Kidney capillary endothelial cell (primary cell): ENCODE data around the gene NQO1.
"Not testable (repeated sequence)": the region's sequence is repeated elsewhere in the genome, so short reads cannot be mapped to it uniquely, and the experiment has no call there.

Experiments used
- DNase-seq: peaks from one replicate; pipeline ENCODE4 v3.0.0-alpha.2; 2018; ENCODE audit warnings: low spot score

The NQO1 gene

GRCh38 chr16:69741951-69742904, 15.9 kb upstream of the NQO1 start:
- DNase-seq = peak; percentile 35

GRCh38 chr16:69741519-69741918, 15.2 kb upstream of the NQO1 start:
- DNase-seq = no peak

- no peak for DNase-seq
Observed at GRCh38 chr16:69732101-69732500, 5.7 kb upstream of the NQO1 start.

GRCh38 chr16:69731280-69731679, 4.9 kb upstream of the NQO1 start:
- DNase-seq = not testable (repeated sequence)

GRCh38 chr16:69729030-69729429, 2.7 kb upstream of the NQO1 start:
- DNase-seq = not testable (repeated sequence)

GRCh38 chr16:69727916-69728270, 1.5 kb upstream of the NQO1 start:
- no peak for DNase-seq

- no peak for DNase-seq
Observed at GRCh38 chr16:69725480-69726312, 664 bp downstream of the NQO1 start.

GRCh38 chr16:69724981-69725479, 1.3 kb downstream of the NQO1 start:
- no peak for DNase-seq

- DNase-seq = no peak
Observed at GRCh38 chr16:69724414-69724873, 1.9 kb downstream of the NQO1 start.

- no peak for DNase-seq
Observed at GRCh38 chr16:69721441-69721957, 4.9 kb downstream of the NQO1 start.

GRCh38 chr16:69720822-69721430, 5.4 kb downstream of the NQO1 start:
- DNase-seq = no peak

- DNase-seq = no peak
Observed at GRCh38 chr16:69718111-69718764, 8.1 kb downstream of the NQO1 start.

- DNase-seq = no peak
Observed at GRCh38 chr16:69717066-69717465, 9.3 kb downstream of the NQO1 start.

- DNase-seq = no peak
Observed at GRCh38 chr16:69712914-69713581, 13.3 kb downstream of the NQO1 start.

- no peak for DNase-seq
Observed at GRCh38 chr16:69712277-69712676, 14.1 kb downstream of the NQO1 start.

GRCh38 chr16:69711115-69711740, 15.1 kb downstream of the NQO1 start:
- DNase-seq = no peak

- peak; percentile 73 for DNase-seq
Observed at GRCh38 chr16:69709456-69710084, 16.8 kb downstream of the NQO1 start.

GRCh38 chr16:69707920-69708683, 18.3 kb downstream of the NQO1 start:
- no peak for DNase-seq

GRCh38 chr16:69706975-69707340, 19.4 kb downstream of the NQO1 start:
- no peak for DNase-seq
